SKM-1 (cell line): ENCODE measurements around the gene TRIM61.
"Not testable (repeated sequence)": the region's sequence is repeated elsewhere in the genome, so short reads cannot be mapped to it uniquely, and the experiment has no call there.

ENCODE experiments used
- DNase-seq: peaks from one replicate; lab custom pipeline; 2025; ENCODE audit not compliant: unreplicated experiment; lab: John Stamatoyannopoulos, UW

TRIM61 gene

GRCh38 chr4:164977243-164978164, at the start of gene TRIM61:
TRIM61 (minus strand) TSS chr4:164977657; CDS start chr4:164970002, 7,655 bp downstream.
- no peak for DNase-seq

- DNase-seq = not testable (repeated sequence)
Measured at GRCh38 chr4:165025782-165026181, 48.3 kb upstream of the TRIM61 start.

DNA sequence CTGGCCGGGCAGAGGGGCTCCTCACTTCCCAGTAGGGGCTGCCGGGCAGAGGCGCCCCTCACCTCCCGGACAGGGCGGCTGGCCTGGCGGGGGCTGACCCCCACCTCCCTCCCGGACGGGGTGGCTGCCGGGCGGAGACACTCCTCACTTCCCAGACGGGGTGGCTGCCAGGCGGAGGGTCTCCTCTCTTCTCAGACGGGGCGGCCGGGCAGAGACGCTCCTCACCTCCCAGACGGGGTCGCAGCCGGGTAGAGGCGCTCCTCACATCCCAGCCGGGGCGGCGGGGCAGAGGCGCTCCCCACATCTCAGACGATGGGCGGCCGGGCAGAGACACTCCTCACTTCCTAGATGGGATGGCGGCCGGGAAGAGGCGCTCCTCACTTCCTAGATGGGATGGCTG, 42.5 kb upstream of the TRIM61 start:
- DNase-seq = not testable (repeated sequence)

GRCh38 chr4:165016971-165017370, 39.5 kb upstream of the TRIM61 start:
- DNase-seq = no peak

GRCh38 chr4:165013691-165014090, 36.2 kb upstream of the TRIM61 start:
- no peak for DNase-seq

GRCh38 chr4:165011403-165011802, 33.9 kb upstream of the TRIM61 start:
- no peak for DNase-seq

GRCh38 chr4:165010991-165011390, 33.5 kb upstream of the TRIM61 start:
- no peak for DNase-seq

- no peak for DNase-seq
Measured at GRCh38 chr4:165010487-165010886, 33.0 kb upstream of the TRIM61 start.

- no peak for DNase-seq
Measured at GRCh38 chr4:165009493-165010227, 32.2 kb upstream of the TRIM61 start.

- DNase-seq = no peak
Measured at GRCh38 chr4:165006886-165007285, 29.4 kb upstream of the TRIM61 start.

- DNase-seq = no peak
Measured at GRCh38 chr4:165006456-165006855, 29.0 kb upstream of the TRIM61 start.

DNA sequence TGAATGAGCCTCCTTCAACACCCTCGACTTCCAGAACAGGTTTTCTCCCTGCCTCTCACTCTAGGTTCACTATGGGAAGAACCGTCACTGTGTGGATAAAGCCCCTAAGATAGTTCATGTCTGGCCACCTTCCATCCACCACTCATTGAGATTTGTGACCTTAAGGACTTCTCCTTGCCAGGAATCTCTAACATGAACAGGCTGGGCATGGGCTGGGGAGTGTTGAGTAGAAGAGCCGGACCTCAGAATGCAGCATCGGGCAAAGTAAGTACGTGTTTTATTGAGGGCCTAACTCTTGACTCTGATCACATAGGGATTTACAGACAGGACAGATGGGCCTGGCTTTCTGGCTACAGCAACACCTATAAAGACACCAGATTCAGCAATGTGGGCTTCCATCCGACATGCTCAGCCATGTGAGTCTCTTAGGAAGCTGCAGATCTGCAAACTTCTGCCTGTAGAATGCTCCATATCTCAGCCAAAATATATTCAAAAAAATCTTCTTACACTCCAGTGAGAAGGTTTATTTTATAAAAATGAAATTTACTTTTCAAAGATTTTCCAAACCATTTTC, 28.0 kb upstream of the TRIM61 start:
- DNase-seq = no peak

- DNase-seq = not testable (repeated sequence)
Measured at GRCh38 chr4:165001957-165002356, 24.5 kb upstream of the TRIM61 start.

DNA sequence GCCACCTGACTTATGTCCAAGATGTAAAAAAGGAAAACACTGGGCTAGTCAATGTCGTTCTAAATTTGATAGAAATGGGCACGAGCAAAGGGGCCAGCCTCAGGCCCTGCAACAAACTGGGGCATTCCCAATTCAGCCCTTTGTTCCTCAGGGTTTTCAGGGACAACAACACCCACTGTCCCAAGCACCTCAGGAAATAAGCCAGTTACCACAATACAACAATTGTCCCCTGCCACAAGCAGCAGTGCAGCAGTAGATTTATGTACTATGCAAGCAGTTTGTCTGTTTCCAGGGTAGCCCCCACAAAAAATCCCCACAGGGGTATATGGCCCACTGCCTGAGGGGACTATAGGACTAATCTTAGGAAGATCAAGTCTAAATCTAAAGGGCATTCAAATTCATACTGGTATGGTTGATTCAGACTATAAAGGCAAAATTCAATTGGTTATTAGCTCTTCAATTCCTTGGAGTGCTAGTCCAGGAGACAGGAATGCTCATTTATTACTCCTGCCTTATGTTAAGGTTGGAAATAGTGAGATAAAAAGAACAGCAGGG, 21.1 kb upstream of the TRIM61 start:
- not testable (repeated sequence) for DNase-seq

DNA sequence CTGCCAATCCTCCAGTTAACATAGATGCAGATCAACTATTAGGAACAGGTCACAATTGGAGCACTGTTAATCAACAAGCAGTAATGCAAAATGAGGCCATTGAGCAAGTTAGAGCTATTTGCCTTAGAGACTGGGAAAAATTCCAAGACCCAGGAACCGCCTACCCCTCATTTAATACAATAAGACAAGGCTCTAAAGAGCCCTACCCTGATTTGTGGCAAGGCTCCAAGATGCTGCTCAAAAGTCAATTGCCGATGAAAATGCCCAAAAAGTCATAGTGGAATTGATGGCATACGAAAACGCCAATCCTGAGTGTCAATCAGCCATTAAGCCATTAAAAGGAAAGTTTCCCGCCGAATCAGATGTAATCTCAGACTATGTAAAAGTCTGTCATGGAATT, 20.5 kb upstream of the TRIM61 start:
- no peak for DNase-seq

- no peak for DNase-seq
Measured at GRCh38 chr4:164997324-164997723, 19.9 kb upstream of the TRIM61 start.

- not testable (repeated sequence) for DNase-seq
Measured at GRCh38 chr4:164996123-164996522, 18.7 kb upstream of the TRIM61 start.

GRCh38 chr4:164990786-164991185, 13.3 kb upstream of the TRIM61 start:
- DNase-seq = not testable (repeated sequence)

DNA sequence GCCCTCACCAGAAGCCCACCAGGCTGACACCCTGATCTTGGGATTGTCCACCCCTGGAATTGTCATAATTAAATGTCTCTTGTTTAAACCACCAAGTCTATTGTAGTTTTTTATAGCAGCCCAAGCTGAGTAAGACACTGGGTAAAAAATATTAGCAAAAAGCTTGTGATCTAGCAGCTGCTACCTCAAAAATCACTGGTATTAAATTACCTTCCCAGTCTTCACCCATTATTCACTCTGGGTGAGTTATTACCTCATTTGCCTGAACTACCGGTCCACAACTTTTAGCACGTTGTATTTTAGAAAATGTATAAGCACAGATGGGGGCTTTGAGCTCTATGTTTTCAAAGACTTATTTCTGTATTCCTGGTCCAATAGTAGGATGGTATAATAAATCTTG, 12.0 kb upstream of the TRIM61 start:
- no peak for DNase-seq

- not testable (repeated sequence) for DNase-seq
Measured at GRCh38 chr4:164971929-164972328, 5.5 kb downstream of the TRIM61 start.

GRCh38 chr4:164959896-164960295, 17.6 kb downstream of the TRIM61 start:
- no peak for DNase-seq
